GM19463 (cell line): ENCODE measurements around the gene ZNF423.

Experiments
- ATAC-seq: cut with Tn5 transposase; IDR thresholded peaks from one replicate; pipeline ENCODE4 v1.9.1; 2021; ENCODE audit warnings: mild to moderate bottlenecking, moderate library complexity; ENCODE audit not compliant: unreplicated experiment

The ZNF423 gene

DNA sequence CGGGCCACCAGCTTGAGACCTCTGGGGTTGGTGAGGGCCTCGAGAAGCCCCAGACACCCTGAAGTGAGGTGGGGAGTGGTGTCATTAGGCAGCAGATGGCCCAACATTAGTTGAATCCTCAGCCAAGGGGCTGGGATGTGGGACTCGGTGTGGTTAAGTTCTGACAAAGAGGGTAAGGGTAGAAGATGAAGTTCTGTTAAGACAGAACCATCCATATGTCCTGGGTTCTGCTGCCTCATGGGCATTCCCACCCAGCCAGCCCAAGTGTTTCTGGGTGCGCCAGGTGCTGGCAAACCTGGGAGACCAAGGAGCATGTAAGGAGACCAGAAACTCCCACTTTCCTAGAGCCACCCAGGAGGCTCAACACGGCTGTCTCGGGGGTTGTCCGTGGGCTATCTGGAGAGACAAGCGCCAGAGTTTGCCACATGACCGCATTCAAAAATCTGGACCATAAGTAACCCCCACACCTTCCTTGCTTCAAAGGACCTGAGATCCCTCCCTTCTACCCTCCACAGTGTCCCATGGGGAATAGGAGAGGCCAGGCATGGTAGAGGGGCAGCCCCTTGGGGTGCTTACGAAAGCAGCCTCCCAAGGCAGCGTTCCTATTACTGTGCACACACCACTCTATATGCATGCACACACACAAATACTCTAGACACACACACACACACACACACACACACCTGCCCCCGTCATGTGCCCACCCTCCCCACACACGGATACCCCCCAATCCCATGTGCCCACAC, 353.6 kb downstream of the ZNF423 start:
- ATAC-seq, result no peak

DNA sequence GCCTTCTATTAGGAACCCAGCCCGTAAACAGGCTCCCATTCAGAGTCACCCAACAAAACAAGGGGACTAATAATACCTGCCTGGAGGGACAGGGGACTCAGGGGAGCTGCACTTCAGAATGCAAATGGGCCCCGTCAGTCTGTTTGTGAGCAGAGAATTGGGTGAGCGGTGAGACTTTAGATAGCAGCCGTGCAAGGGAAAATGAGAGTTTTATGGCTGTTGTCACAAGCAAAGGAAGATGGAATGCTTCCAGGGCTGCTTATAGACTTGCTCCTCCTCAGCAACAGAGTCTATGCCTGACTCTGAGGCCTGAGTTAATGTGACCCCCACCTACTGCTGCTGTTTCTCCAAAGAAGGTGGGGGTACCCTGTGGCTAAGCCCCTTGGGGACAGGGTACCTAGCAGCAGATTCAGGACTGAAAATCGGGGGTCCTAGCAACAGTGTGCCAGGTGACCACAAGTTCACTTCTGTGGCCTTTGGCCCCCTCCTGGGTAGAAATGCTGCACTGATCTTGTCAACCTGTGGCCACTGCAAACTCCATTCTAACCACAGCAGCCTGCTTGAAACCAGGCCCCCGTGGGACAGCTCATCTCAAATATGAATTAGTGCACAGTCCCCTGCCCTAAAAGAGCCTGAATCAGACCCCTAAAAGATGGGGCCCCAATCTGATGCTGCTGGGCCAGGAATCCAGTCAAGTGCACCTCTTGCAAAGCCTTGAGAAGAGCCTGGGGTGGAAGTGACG, 355.9 kb downstream of the ZNF423 start:
- ATAC-seq, result no peak

DNA sequence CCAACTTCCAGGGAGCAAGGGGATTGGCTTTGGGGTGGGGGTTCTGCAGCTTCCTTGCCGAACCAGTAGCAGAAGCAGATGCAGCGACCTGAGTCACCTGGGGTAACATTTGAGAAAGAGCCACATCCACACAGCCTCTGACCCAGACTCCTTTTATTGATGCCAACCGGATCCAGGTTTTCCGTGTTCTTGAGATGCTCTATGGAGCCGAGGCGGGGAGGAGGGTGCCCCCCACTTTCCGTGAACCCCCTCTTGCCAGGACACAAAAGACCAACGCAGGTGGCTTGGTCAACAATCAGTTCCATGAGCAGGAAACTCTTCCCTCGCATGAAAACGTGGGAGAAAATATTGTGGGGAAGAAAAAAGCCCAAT, 356.5 kb downstream of the ZNF423 start:
- no peak for ATAC-seq

DNA sequence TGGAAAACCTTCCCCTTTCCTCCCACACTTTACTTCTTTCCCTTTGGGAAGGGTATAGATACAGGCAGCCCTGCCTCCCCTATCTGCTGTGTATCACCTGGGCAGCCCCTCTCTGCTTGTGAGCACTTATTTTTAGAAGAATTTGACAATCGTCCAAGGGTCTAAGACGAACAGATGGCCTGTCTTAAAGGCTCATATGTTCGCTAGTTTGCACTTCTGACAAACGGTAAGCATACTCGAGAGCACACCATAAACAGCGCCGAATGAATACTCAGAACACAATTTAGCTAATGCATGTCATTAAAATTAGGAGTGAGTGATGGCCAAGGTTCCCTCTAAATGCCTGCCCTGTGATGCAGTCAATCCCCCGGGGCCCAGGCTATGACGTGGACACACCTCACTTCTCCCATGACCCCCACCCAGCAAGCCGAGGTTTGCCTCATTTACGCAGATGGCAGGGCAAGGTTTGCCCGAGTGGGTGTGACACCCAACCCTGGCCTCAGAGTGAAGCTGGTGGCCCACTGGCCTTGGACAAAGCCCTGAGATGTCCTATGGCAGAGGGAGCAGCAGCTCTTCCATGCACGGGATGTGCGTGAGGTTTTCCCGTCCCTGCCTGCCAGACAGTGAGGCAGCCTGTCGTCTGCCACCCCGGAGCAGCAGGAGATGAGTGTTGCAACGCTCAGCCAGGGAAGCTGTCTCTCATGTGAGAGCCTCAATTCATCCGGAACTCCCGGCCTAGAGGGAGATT, 357.1 kb downstream of the ZNF423 start:
- no peak for ATAC-seq

DNA sequence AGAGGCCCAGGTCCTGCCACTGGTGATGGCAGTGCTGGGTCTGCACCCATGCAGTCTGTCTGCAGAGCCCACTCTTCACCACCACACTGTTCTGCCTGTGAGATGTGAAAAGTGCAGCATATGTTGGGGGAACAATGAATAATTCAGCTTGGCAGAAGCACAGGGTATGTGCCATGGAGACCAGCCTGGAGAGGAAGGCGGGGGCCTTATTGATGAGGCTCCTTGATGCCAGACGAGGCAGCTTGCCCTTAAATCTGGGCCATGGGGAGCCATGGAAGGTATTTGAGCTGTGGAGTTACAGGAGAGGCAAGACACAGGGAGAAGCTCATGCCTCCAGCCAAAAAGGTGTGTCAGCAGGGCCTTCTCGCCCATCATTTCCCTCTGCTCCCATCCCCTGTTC, 357.6 kb downstream of the ZNF423 start:
- ATAC-seq, result no peak

DNA sequence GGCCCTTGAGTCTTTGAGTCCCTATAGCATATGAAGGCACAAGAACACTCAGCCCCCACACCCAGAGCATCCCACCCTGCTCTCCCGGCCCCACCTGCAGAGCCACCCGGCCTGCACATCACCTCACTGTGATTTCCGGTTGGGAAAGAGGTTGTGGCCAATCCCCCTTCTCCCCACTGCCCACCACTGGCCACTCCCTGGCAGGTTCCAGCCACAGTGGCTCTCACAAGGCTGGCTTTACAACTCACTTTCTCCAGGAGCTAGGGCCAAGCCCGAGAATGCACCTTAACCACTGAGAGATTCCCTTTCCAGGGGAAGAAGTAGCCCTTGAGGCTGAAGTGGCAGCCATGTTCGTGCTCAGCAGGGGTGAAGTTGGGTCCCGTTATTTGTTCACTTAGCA, 358.4 kb downstream of the ZNF423 start:
- ATAC-seq, result no peak

DNA sequence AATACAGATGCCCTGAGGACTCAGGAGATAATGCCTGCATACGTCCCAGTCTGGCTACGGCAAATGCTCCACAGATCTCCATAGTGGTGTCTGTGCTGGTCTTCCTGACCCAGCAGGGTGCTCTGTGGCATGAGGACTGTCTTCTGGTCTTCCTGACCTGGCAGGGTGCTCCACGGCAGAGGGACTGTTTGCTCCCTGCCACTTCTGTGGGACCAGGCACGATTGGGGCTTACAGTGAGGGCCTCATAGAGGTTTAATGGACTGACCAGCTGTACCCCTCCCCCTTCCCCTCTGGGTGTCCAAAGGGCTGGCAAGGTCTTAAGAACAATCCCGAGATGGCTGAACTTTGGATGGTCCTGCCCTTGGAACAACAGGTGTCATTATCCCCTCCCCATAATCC, 359.3 kb downstream of the ZNF423 start:
- ATAC-seq, result no peak

DNA sequence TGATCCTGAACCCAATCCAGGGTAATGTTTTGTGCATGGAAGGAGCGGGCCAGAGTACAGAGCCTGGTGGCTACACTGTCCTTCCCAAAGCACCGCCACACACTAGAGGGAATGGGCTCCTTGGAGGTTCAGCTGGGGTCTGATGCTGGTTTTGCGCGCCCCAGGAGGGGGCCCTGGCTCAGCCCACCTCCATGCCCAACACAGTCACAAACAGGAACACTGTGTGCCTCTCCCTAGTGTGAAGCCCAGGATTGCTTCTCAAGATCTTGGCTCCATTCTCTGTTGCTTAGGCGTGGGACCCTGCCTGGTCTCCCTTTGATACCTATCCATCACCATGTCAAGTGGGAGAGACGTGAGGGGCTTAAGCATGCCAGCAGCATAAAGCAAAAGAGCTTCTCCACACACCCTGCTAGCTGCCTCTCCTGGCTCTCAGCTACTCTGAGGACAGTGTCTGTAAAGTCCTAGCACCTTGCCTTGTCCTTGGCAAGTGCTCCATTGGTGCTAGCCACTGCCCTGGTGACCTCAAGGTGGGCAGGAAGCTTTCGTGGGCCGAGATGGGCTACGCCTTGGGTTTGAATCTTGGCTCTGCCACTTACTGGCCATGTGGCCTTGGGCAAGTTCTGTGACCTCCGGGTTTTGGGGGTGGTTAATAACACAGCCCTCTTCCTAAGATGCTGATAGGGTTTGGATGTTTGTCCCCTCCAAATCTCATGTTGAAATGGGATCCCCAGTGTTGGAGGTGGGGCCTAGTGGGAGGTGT, 360.1 kb downstream of the ZNF423 start:
- no peak for ATAC-seq

DNA sequence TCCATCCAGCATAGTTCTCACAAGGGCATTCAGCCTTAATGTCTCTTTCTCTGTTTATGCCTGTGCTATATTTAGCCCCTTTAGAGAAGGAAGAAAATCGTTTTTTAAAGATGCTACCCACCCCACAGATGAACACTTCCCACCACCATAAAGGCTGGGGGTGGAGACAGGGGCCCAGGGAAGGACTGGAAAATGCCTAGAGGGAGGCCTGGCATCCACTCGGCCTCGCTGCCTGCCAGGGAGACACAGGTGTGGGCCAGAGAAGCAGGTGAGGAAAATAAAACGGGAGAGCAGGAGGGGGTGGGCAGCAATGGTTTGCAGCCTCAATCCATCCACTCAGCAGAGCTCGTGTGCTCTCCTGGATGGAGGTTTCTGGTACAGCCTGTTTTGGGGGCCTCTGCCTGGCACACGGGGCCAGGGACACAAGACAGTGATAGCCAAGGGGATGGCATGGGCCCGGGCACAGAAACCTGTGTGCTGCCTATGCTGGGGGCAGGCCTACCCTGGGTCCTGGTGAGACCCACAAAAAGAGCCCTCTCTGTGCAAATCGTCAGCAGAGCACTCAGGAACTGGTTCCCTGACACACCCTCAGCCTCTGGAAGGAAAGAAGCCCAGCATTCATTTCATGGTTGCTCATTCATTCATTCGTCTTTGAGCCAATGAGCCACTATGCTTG, 360.9 kb downstream of the ZNF423 start:
- no peak for ATAC-seq

DNA sequence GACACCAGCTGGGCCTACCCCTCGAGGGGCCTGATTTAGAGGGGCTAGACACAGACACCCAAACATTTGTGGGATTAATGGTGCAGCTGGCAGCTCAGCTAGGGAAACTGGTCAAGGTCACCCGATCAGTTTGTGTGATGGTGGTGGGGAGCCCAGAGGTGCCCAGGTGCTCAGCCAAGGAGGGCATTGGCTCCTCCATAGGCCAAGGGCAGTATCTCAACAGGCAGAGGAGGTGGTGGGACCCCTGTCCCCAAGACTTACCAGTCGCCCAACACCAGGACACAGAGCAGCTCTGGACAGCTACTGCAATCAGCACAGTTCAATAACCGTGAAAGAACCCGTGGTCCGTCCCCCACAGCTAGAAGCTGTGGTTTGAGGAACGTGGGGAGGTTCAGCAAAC, 361.4 kb downstream of the ZNF423 start:
- no peak for ATAC-seq

DNA sequence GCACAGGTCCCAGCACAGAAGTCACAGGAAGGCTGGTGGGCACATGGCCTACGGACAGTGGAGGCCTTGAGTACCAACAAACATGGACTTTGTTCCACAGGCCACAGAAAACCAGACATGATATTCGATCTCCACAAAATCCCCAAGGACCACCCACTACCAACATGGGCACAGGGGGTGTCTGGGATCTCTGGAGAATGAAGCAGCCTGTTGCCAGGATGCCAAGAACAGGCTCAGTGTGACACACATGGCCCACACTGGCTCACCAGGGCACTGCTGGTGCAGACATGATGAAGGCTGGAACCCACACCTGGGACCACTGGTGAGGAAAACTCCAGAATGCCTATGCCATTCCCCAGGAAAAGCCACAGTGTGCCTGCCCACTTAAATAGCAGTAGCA, 362.1 kb downstream of the ZNF423 start:
- no peak for ATAC-seq

DNA sequence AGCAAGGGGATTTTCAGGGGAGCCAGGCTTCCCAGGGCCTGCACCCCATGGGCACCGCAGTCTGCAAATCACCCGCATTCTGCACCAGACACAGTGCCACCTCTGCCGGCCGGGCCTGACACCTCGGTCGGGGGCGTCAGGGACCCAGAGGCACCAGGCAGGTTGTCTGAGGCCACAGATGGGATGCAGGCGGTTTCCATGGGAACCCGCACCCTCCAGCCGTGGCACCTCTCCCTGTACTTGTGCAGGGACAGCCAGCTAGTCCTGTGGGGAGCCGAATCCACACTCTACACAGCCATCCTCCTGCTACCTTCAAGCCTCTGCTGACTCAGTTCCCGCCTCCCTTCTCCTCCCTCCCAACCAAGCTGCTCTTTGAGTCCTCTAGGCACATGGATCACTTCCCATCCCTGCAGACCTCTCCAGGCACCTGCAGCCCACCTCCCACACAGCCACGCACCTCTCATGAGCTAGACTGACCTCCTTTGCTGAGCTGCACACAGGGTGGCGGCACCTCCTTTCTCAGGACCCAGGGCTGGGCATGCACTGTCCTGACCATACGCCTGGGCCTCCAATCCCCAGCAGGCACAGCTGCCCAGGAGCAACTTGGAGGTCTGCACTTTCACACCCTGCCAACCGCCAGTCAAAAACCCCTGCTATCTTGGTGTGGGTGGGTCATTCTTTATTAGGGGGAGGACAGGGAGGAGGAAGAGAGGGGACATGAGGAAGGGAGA, 362.9 kb downstream of the ZNF423 start:
- ATAC-seq, result no peak

DNA sequence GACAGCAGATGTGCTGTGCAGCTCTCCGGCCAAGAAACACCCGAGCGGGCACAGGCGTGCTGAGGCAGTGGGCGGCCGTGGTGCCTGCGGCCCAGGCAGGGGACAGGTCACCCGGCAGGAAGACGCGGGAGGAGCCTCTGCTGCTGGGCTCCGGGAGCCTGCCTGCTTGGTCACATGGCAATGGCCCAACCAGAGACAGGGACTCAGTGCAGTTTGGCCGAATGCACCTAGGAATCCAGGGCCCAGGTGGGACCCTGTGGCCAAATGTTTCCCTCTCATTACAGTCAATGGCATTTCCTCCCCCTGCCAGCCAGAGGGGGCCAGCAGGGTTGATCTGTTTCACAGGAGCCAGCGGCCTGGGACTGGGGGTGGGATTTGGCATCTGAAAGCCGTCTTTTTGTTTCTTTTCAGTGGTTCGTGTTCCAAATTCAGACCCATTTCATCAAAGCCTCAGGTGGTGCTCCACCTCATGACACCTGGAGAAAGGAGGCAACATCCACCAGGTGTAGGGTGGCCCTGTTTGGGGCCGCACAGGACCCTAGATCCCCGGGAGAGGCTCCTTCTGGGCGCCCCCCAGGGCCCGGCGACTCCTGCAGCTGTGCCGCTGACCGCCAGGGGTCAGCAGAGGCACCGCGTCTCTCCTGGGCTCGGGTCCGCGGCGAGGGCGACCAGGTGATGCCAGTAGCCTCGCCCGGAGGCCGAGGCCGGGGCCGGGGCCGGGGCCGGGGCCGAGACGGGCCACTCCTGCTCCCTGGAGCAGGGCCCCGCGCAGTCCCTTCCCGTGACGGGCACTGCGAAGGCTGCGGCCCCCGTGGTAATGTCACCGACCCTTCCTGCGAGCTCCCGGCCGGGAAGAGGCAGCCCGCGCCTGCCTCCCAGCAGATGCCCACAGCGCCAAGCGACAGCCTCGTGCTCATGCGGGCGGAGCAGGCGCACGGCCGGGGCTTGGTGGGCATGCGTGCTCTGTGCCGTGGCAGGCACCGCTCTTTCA, 363.8 kb downstream of the ZNF423 start:
- ATAC-seq, result peak; percentile 81

DNA sequence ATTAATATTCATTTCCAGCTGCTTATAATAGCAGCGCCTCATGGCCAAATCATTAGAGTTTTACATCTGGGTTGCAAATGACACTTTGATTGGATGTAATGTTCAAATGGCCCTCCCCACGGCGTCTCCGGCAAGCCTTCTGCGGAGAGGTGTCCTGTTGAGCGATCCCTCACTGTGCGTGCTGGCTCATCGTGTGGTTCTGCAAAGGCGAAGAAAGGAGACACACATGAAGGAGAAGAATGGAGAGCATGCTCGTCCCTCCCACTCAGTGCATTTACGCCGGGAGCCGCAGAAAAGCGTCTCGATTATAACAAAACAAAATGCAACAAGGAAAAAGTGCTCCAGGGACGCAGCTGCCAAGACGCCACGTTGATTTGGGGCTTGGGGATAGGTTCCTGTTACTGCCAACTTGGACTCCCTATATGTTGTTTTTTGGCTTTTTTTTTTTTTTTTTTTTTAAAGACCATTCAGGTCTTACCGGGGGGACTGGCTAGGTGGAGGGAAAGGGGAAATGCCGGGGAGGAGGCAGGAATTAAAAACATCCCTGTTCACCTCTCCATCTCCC, 364.7 kb downstream of the ZNF423 start:
- ATAC-seq, result no peak

DNA sequence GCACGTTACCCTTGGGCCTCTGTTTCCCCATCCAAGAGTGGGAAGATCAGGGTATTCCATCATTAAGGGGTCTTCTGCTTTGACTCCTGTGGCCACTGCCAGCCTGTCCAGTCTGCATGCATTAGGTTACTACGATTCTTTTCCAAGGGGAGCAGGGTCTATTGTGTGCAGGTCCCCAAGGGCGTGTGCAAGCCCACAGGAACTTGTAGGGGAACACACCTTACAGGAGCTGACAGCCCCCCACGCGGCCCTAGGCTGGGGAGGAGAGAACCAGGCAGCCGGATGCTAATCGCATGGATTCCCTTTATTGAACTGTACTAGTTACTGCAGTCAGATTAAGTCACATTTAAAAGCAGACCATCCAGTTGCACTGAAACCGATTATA, 365.6 kb downstream of the ZNF423 start:
- ATAC-seq, result no peak

DNA sequence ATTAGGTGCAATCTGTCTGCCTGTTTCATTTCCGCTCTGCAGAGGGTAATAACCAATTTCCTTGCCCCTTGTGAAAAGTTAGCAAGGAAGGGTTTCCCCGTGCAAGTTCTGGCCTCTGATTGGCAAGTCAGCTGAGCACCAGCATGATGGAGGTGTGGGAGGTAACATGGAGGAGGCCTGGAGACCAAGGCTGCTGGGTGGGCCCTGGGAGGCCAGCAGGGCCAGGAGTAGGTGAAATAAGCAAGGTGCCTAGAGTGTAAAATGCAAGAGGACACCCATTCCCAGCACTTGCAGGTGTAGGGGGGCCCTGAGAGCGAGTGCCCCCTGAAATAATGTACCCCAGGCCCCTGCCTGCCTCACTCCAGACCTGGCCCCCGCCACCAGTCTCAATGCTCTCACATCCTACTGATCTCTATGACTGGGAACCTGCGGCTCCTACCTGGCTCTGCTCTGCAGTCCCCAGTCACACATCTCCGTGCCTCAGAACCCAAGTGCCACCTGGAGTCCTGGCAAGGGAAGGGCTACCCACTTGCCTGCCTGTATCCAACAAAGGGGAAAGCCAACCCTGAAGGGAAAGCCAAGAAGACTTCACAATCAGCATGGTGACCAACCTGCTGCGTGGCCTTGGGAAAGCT, 366.1 kb downstream of the ZNF423 start:
- ATAC-seq, result no peak

DNA sequence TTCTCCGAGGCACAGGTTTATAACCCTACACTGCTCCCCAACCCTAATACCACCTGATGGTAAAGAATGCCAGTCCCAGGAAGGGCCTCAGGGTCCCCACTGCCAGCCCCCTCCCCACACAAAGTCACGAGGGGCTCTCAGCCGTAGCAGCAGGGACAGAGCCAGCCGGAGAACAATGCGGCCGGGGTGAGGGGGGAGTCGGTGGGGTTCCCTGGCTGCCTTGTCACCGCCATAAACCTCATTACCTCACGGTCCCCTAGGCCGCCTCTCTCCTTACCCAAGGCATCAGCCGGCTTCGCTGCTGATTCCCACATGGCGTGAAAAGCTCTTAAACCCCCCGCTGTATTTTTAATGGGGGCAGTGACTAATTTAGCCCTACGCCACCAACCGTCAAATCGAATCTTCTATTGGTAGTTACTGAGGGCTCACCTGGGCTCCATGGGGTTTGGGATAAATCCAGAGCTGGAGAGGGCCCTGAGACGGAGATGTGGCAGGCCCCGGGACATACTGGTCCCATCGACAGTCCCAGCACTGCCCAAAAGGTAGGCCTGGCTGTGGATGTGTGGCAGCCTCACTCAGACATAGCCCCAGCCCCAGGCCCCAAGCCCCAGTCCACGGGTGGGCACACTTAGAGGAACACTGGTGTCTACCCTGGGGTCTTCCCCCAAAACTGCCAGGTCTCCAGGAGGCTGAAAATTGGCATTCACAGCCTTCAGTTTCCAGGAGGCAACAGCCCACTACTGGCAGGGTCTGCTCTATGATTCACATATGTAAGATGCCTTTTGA, 367.0 kb downstream of the ZNF423 start:
- no peak for ATAC-seq
